ENCODE results near the gene ATF5.

ATF5 gene

DNA sequence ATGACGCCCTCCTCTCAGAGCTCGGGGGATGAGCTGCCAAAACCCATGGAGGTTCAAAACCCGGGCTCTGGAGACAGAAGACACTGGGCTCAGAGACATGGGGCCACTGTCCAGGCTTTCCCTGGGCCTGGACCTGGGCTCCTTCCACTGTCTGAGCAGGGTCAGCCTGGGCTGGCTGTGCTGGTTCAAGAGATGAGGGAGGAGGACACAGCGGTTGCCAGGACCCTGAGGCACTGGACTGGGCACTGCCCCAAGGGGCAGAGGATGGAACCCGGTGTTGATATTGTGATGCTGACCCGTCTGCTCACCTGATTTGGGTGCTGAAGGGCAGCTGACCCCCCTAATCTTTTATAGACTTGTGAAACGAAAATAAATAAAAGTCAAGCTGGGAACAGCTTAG is 46.0 kb downstream of the ATF5 start:
- no peak for TF ChIP-seq CTCF (IDR thresholded peaks at IDR 0.05)

- TF ChIP-seq CTCF (IDR thresholded peaks at IDR 0.05) = no peak
These were observed 47.5 kb downstream of the ATF5 start for GRCh38 chr19:49976496-49976895.

- TF ChIP-seq CTCF (IDR thresholded peaks at IDR 0.05) = no peak
These were observed 48.1 kb downstream of the ATF5 start for GRCh38 chr19:49977076-49977475.

GRCh38 chr19:49977881-49978280 is 48.9 kb downstream of the ATF5 start:
- TF ChIP-seq CTCF (IDR thresholded peaks at IDR 0.05) = no peak

GRCh38 chr19:49978324-49978723 is 49.3 kb downstream of the ATF5 start:
- TF ChIP-seq CTCF (IDR thresholded peaks at IDR 0.05) = no peak

DNA sequence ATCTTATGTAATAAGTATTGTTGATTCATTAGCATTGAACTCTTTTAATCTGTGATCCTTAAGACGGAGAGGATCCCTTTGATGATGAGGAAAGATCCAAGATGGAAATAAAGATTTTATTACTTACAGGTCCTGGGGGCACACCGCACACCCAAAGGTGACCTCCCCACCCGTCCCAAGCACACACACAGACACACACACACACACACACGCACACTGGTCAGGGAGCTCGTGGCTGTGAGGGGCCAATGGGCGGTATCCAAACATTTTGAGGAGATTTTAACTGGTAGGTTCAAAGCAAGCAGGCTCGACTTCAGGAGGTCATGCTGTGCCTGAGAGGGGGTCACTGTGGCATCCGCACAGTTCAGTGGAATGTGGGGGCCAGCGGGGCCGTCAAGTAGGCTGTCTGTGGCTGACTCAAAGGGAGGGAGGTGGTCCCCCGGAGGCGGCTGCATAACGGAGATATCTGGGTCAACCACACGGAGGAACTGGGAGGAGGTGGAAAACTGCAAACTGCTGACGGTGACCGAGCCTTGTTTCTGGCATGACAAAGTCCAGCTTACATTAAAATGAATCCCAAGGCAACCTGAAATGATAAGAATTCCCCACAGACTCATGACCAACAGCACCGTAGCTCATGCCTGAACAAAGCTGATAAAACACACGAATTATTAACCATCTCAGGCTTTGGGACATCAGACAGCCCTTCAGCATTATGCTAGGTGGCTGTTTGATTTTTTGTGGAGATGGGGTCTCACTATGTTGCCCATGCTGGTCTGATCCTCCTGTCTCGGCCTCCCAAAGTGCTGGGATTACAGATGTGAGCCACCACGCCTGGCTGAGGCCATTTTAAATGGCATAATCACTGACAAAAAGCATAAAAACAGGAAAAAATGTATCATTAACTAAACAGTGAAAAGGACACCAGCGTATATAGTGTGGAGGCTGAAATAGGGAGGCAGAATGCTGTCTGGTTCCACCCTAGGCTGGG is 52.9 kb downstream of the ATF5 start:
- no peak for TF ChIP-seq CTCF (IDR thresholded peaks at IDR 0.05)

Data from LNCAP (cell line).